Esophagus muscularis mucosa (tissue), 4 donors: ENCODE results near the gene HADHA. TPM values are rescaled to one million over a fixed set of nuclear protein-coding genes. Genes with fewer than 3 reads are reported as not detected.

ENCODE experiments used
- DNase-seq: peaks from one replicate; pipeline ENCODE4 v3.0.0-alpha.2; 2017; ENCODE audit errors: extremely low spot score
- H3K27ac ChIP-seq, 4 donors: fragments of 200-600 bp; sonication (generic); replicated peaks in 1 of 4; 1 replicate in 3 of 4; 2 replicates in 1 of 4; pipeline ENCODE4 v1.5.1; 2016 to 2019; ENCODE audit warnings: mild to moderate bottlenecking in 1 of 4
- H3K27me3 ChIP-seq, 4 donors: fragments of 200-600 bp; sonication (generic); one replicate each; pipeline versions ENCODE4 v1.5.1 to v1.6.0; 2016 to 2019
- H3K36me3 ChIP-seq, 4 donors: fragments of 200-600 bp; sonication (generic); one replicate each; pipeline ENCODE4 v1.5.1; 2016 to 2019
- H3K4me1 ChIP-seq, 4 donors: fragments of 200-600 bp; sonication (generic); one replicate each; pipeline ENCODE4 v1.5.1; 2016 to 2019
- H3K4me3 ChIP-seq, 4 donors: fragments of 200-600 bp; sonication (generic); 1 replicate in 2 of 4; 2 replicates in 2 of 4; pipeline ENCODE4 v1.5.1; 2016 to 2019; ENCODE audit warnings: mild to moderate bottlenecking in 4 of 4, moderate library complexity in 1 of 4
- H3K9me3 ChIP-seq, 4 donors: fragments of 200-600 bp; sonication (generic); 1 replicate in 3 of 4; 2 replicates in 1 of 4; pipeline ENCODE4 v1.5.1; 2016 to 2019
- CTCF ChIP-seq, 3 experiments: fragments of 200-600 bp in 2 of 3; fragments of 450-650 bp in 1 of 3; sonication (generic) in 2 of 3; IDR thresholded peaks; one replicate each; pipeline ENCODE4 v1.5.1; 2017 to 2019; ENCODE audit warnings: antibody characterized with exemption in 3 of 3, mild to moderate bottlenecking in 2 of 3, moderate library complexity in 1 of 3
- EP300 ChIP-seq: sonication (generic); formaldehyde crosslinking; IDR thresholded peaks from one replicate; pipeline ENCODE4 v1.6.1; 2017; ENCODE audit warnings: antibody characterized with exemption
- POLR2A ChIP-seq: fragments of 450-650 bp; IDR thresholded peaks from one replicate; pipeline ENCODE4 v1.6.1; 2017; ENCODE audit warnings: antibody characterized with exemption, moderate library complexity, mild to moderate bottlenecking, low read depth
- POLR2AphosphoS5 ChIP-seq, 2 donors: sonication (generic); formaldehyde crosslinking; IDR thresholded peaks; one replicate each; pipeline ENCODE4 v1.6.1; 2017; ENCODE audit warnings: antibody characterized with exemption in 2 of 2
- WGBS: methylation state at CpG from one replicate; pipeline ENCODE4 v1.1.5; 2018; 5-methylcytosine and 5-hydroxymethylcytosine counted together
- intact Hi-C: fragments of 100-400 bp; cut with DNase I; formaldehyde crosslinking; loops from one replicate; pipeline ENCODE4 v1.15.1; 2023
- total RNA-seq, 4 donors: library from RNA; depleted of rRNA; stranded (reverse); fragments of >200 nt; gene quantifications; one replicate each; pipeline versions ENCODE4 v1.1.0 to v1.2.1, GENCODE V29; 2016

HADHA gene
- total RNA-seq, 4 donors from 2014 or later, result 155 to 266 (median 175) TPM

- Histone ChIP-seq H3K4me1 (no peaks in the 10 kb centered on the region), H3K27me3 (no peaks in the 10 kb centered on the region), H3K9me3 (no peaks in the 10 kb centered on the region), H3K27ac (no peak overlapping the region), H3K36me3 (no peaks in the 10 kb centered on the region), H3K4me3 (no peak overlapping the region)
- TF ChIP-seq EP300 (no peak), POLR2A (no peak), POLR2AphosphoS5 (IDR thresholded peaks at IDR 0.05) (no peak), CTCF (IDR thresholded peaks at IDR 0.05) (no peak)
- intact Hi-C loops, result no loop called here
- WGBS, result 92% methylated on average over 8 of the region's 8 CpGs
- no peak for DNase-seq
These were observed 79.7 kb downstream of the HADHA start for GRCh38 chr2:26164641-26165211.

- Histone ChIP-seq H3K27ac (no peak overlapping the region), H3K36me3 (no peaks in the 10 kb centered on the region), H3K27me3 (no peaks in the 10 kb centered on the region), H3K9me3 (no peaks in the 10 kb centered on the region), H3K4me3 (no peak overlapping the region), H3K4me1 (no peaks in the 10 kb centered on the region)
- DNase-seq, result no peak
- intact Hi-C loops, result no loop called here
- 64% methylated on average over 1 of the region's 1 CpG for WGBS
- TF ChIP-seq POLR2AphosphoS5 (IDR thresholded peaks at IDR 0.05), result no peak
- TF ChIP-seq CTCF (IDR thresholded peaks at IDR 0.05), result no peak
- TF ChIP-seq EP300, result no peak
- no peak for TF ChIP-seq POLR2A
These were observed 80.2 kb downstream of the HADHA start for GRCh38 chr2:26164231-26164630.

GRCh38 chr2:26162963-26163362, 81.5 kb downstream of the HADHA start:
- no peaks in the 10 kb centered on the region for H3K4me1 ChIP-seq
- no peaks in the 10 kb centered on the region for H3K36me3 ChIP-seq
- H3K27me3 ChIP-seq, result no peaks in the 10 kb centered on the region
- H3K4me3 ChIP-seq, result no peak overlapping the region
- TF ChIP-seq POLR2AphosphoS5 (IDR thresholded peaks at IDR 0.05) (no peak), EP300 (no peak), CTCF (IDR thresholded peaks at IDR 0.05) (no peak), POLR2A (no peak)
- intact Hi-C loops, result no loop called here
- no peak overlapping the region for H3K27ac ChIP-seq
- 87% methylated on average over 10 of the region's 10 CpGs for WGBS
- H3K9me3 ChIP-seq, result no peaks in the 10 kb centered on the region
- DNase-seq, result no peak

GRCh38 chr2:26161926-26162325, 82.5 kb downstream of the HADHA start:
- intact Hi-C loops, result no loop called here
- Histone ChIP-seq H3K9me3 (no peaks in the 10 kb centered on the region), H3K4me3 (no peak overlapping the region), H3K4me1 (no peaks in the 10 kb centered on the region), H3K27ac (no peak overlapping the region), H3K36me3 (no peaks in the 10 kb centered on the region), H3K27me3 (no peaks in the 10 kb centered on the region)
- TF ChIP-seq CTCF (IDR thresholded peaks at IDR 0.05) (no peak), POLR2A (no peak), EP300 (no peak), POLR2AphosphoS5 (IDR thresholded peaks at IDR 0.05) (no peak)
- WGBS, result 96% methylated on average over 7 of the region's 7 CpGs
- peak; percentile 62 for DNase-seq

- intact Hi-C loops, result no loop called here
- Histone ChIP-seq H3K4me1 (no peaks in the 10 kb centered on the region), H3K9me3 (peaks cover 0 to 11% (median 0%) of the 10 kb centered on the region in 4 donors), H3K4me3 (no peak overlapping the region), H3K27me3 (no peaks in the 10 kb centered on the region), H3K27ac (no peak overlapping the region), H3K36me3 (no peaks in the 10 kb centered on the region)
- WGBS, result 95% methylated on average over 5 of the region's 5 CpGs
- no peak for DNase-seq
- no peak for TF ChIP-seq EP300
These were observed 86.9 kb downstream of the HADHA start for GRCh38 chr2:26157580-26157979.
